HG03354 (cell line): ENCODE results near the gene SLC10A2.

Experiments used
- ATAC-seq: cut with Tn5 transposase; IDR thresholded peaks from one replicate; pipeline ENCODE4 v1.9.1; 2021; ENCODE audit warnings: mild to moderate bottlenecking; ENCODE audit not compliant: unreplicated experiment, poor library complexity, severe bottlenecking

The SLC10A2 gene

GRCh38 chr13:102999499-102999898, 66.7 kb downstream of the SLC10A2 start:
- ATAC-seq, result peak; percentile 54
